Spleen (tissue), 11 donors: ENCODE data around the gene ATXN7. TPM values are rescaled to one million over a fixed set of nuclear protein-coding genes. Genes with fewer than 3 reads are reported as not detected.

Experiments
- DNase-seq: peaks from one replicate; pipeline ENCODE4 v3.0.0-alpha.2; 2020
- H3K27ac ChIP-seq, 8 donors: fragments of 200-600 bp; sonication (generic) in 7 of 8; 1 replicate in 4 of 8; 2 replicates in 4 of 8; pipeline versions ENCODE4 v1.5.0 to v1.8.0; 2016 to 2021; ENCODE audit warnings: inconsistent platforms in 4 of 8, mild to moderate bottlenecking in 4 of 8, moderate library complexity in 1 of 8
- H3K27me3 ChIP-seq, 7 donors: fragments of 200-600 bp; sonication (generic) in 6 of 7; replicated peaks in 1 of 7; 1 replicate in 4 of 7; 2 replicates in 3 of 7; pipeline versions ENCODE4 v1.5.0 to v1.8.0; 2016 to 2021; ENCODE audit warnings: inconsistent platforms in 3 of 7, mild to moderate bottlenecking in 1 of 7
- H3K36me3 ChIP-seq, 6 donors: fragments of 200-600 bp; sonication (generic) in 5 of 6; 1 replicate in 4 of 6; 2 replicates in 2 of 6; pipeline versions ENCODE4 v1.5.0 to v1.8.0; 2016 to 2021; ENCODE audit warnings: inconsistent platforms in 2 of 6
- H3K4me1 ChIP-seq, 6 donors: fragments of 200-600 bp; sonication (generic) in 5 of 6; 1 replicate in 3 of 6; 2 replicates in 3 of 6; pipeline versions ENCODE4 v1.5.0 to v1.8.0; 2016 to 2021; ENCODE audit warnings: inconsistent platforms in 3 of 6
- H3K4me3 ChIP-seq, 8 donors: fragments of 200-600 bp; sonication (generic) in 7 of 8; 1 replicate in 4 of 8; 2 replicates in 4 of 8; pipeline versions ENCODE4 v1.5.0 to v1.8.0; 2016 to 2021; ENCODE audit warnings: inconsistent platforms in 4 of 8, mild to moderate bottlenecking in 4 of 8, moderate library complexity in 2 of 8
- H3K9me3 ChIP-seq, 8 donors: fragments of 200-600 bp; sonication (generic) in 7 of 8; 1 replicate in 4 of 8; 2 replicates in 4 of 8; pipeline versions ENCODE4 v1.5.0 to v1.8.0; 2016 to 2021; ENCODE audit warnings: inconsistent platforms in 4 of 8
- CTCF ChIP-seq, 11 experiments: fragments of 200-600 bp in 7 of 11; fragments of 450-650 bp in 4 of 11; sonication (generic) in 4 of 11; IDR thresholded peaks in 8 of 11; conservative IDR thresholded peaks in 3 of 11; 1 replicate in 7 of 11; 2 replicates in 4 of 11; pipeline versions ENCODE4 v1.4.0 to v1.8.0; 2016 to 2021; ENCODE audit warnings: antibody characterized with exemption in 11 of 11, inconsistent platforms in 4 of 11, mild to moderate bottlenecking in 1 of 11
- POLR2A ChIP-seq, 3 donors: fragments of 450-650 bp; IDR thresholded peaks; one replicate each; pipeline ENCODE4 v1.5.1; 2017; ENCODE audit warnings: antibody characterized with exemption in 3 of 3, mild to moderate bottlenecking in 1 of 3
- POLR2AphosphoS5 ChIP-seq, 3 donors: sonication (generic); formaldehyde crosslinking; IDR thresholded peaks; one replicate each; pipeline ENCODE4 v1.5.1; 2017; ENCODE audit warnings: antibody characterized with exemption in 3 of 3
- WGBS, 5 donors: extraction: QIAGEN DNeasy Blood & Tissue Kit in 3 of 5; methylation state at CpG; one replicate each; pipeline versions ENCODE4 v1.1.5 to v1.1.7; 2013 to 2018; 5-methylcytosine and 5-hydroxymethylcytosine counted together
- intact Hi-C: fragments of 100-400 bp; cut with DNase I; formaldehyde crosslinking; loops from one replicate; pipeline ENCODE4 v1.15.0; 2023; ENCODE audit warnings: low total_unique reads
- polyA plus RNA-seq, 3 donors: library from polyadenylated mRNA; stranded (reverse); fragments of 200-250 nt; gene quantifications; one replicate each; pipeline ENCODE4 v1.2.1, GENCODE V29; 2013
- total RNA-seq, 7 donors: library from RNA; depleted of rRNA in 3 of 7; stranded (reverse); fragments of >200 nt in 3 of 7; fragmentation: NEBNext Ultra II Directional in 4 of 7; extraction: Animal tissue kit (Norgen Biotek cat#: 25700) in 4 of 7; gene quantifications; one replicate each; pipeline versions ENCODE4 v1.1.0 to v1.2.1, GENCODE V29; 2016 to 2021
- donor health status: healthy with polysubstance abuse.
- donor health status: DM: no; HTN: no; CAD: no; lungs with moderate emphysema.
- donor health status: DM: no; HTN: no; CAD: no.
- donor health status: Bipolar disorder and iron deficiency.
- donor health status: healthy.
- donor health status: DM: no; HTN: no; CAD: no.
- donor health status: DM: yes; HTN: yes; CAD: no.

The ATXN7 gene
- total and polyA plus RNA-seq, 10 donors, result 1.9 to 91.8 (median 54.7) TPM

GRCh38 chr3:64046996-64047594 lies 183.4 kb downstream of the ATXN7 start:
- no peak for DNase-seq
- Histone ChIP-seq H3K4me3 (no peak overlapping the region), H3K9me3 (no peaks in the 10 kb centered on the region), H3K27ac (no peak overlapping the region), H3K27me3 (peaks cover 0 to 16% (median 0%) of the 10 kb centered on the region in 7 donors), H3K4me1 (peaks cover 0 to 6% (median 0%) of the 10 kb centered on the region in 6 donors), H3K36me3 (no peaks in the 10 kb centered on the region)
- TF ChIP-seq POLR2A (IDR thresholded peaks at IDR 0.05) (no peak), POLR2AphosphoS5 (IDR thresholded peaks at IDR 0.05) (no peak), CTCF (IDR thresholded peaks at IDR 0.05 in 8 of 11, conservative IDR thresholded peaks at IDR 0.05 in 3 of 11) (no peak)
- 38 to 63% (median 56%) methylated on average over 6 of the region's 6 CpGs for WGBS, 5 donors
- intact Hi-C loops, result no loop called here

- DNase-seq, result no peak
- Histone ChIP-seq H3K9me3 (no peaks in the 10 kb centered on the region), H3K27ac (peak overlapping the region in 1 of 8 donors; percentile 3), H3K4me1 (peaks cover 0 to 6% (median 0%) of the 10 kb centered on the region in 6 donors), H3K4me3 (no peak overlapping the region), H3K36me3 (no peaks in the 10 kb centered on the region), H3K27me3 (peaks cover 0 to 16% (median 0%) of the 10 kb centered on the region in 7 donors)
- TF ChIP-seq POLR2A (IDR thresholded peaks at IDR 0.05), result no peak
- no peak for TF ChIP-seq POLR2AphosphoS5 (IDR thresholded peaks at IDR 0.05)
- no peak for TF ChIP-seq CTCF (IDR thresholded peaks at IDR 0.05 in 8 of 11, conservative IDR thresholded peaks at IDR 0.05 in 3 of 11)
- 53 to 72% (median 65%) methylated on average over 7 of the region's 7 CpGs for WGBS, 5 donors
- intact Hi-C loops, result no loop called here
These were observed 184.1 kb downstream of the ATXN7 start for GRCh38 chr3:64047787-64048186.

GRCh38 chr3:64048631-64049061 lies 185.0 kb downstream of the ATXN7 start:
- intact Hi-C loops, result no loop called here
- DNase-seq, result no peak
- Histone ChIP-seq H3K9me3 (no peaks in the 10 kb centered on the region), H3K27me3 (peaks cover 0 to 16% (median 0%) of the 10 kb centered on the region in 7 donors), H3K36me3 (no peaks in the 10 kb centered on the region), H3K27ac (no peak overlapping the region), H3K4me1 (peaks cover 0 to 6% (median 0%) of the 10 kb centered on the region in 6 donors), H3K4me3 (no peak overlapping the region)
- TF ChIP-seq POLR2AphosphoS5 (IDR thresholded peaks at IDR 0.05), result no peak
- no peak for TF ChIP-seq CTCF (IDR thresholded peaks at IDR 0.05 in 8 of 11, conservative IDR thresholded peaks at IDR 0.05 in 3 of 11)
- no peak for TF ChIP-seq POLR2A (IDR thresholded peaks at IDR 0.05)
- 9 to 27% (median 11%) methylated on average over 3 of the region's 3 CpGs for WGBS, 5 donors

- DNase-seq, result no peak
- H3K36me3 ChIP-seq, result no peaks in the 10 kb centered on the region
- no peak overlapping the region for H3K27ac ChIP-seq
- no peaks in the 10 kb centered on the region for H3K9me3 ChIP-seq
- intact Hi-C loops, result no loop called here
- WGBS, 5 donors, result 59 to 81% (median 68%) methylated on average over 3 of the region's 3 CpGs
- no peak for TF ChIP-seq POLR2A (IDR thresholded peaks at IDR 0.05)
- peaks cover 0 to 16% (median 0%) of the 10 kb centered on the region in 7 donors for H3K27me3 ChIP-seq
- H3K4me1 ChIP-seq, result peaks cover 0 to 6% (median 0%) of the 10 kb centered on the region in 6 donors
- H3K4me3 ChIP-seq, result no peak overlapping the region
These were observed 185.5 kb downstream of the ATXN7 start for GRCh38 chr3:64049136-64049535.
